Muscle of back (tissue), 11 donors: ENCODE data around the gene DIP2C. TPM values are rescaled to one million over a fixed set of nuclear protein-coding genes. Genes with fewer than 3 reads are reported as not detected.
"Not testable (repeated sequence)": the region's sequence is repeated elsewhere in the genome, so short reads cannot be mapped to it uniquely, and the experiment has no call there.

ENCODE experiments used
- DNase-seq, 3 donors: peaks; one replicate each; pipeline versions ENCODE4 v3.0.0 to v3.0.0-alpha.2; 2013
- polyA plus RNA-seq, 10 donors: library from polyadenylated mRNA; unstranded; fragments of 120-200 nt; gene quantifications; one replicate each; pipeline ENCODE4 v1.2.1, GENCODE V29; 2013; ENCODE audit not compliant: insufficient read length in 10 of 10

Gene DIP2C
- polyA plus RNA-seq, 10 donors, result 23.3 to 30.9 (median 25.9) TPM

GRCh38 chr10:359093-359492 is 330.4 kb downstream of the DIP2C start:
- DNase-seq, result peak in 1 of 3 donors; percentile 52

GRCh38 chr10:357201-357950 is 332.1 kb downstream of the DIP2C start:
- DNase-seq, result no peak

- no peak for DNase-seq
Measured at GRCh38 chr10:356452-356851, 333.0 kb downstream of the DIP2C start.

GRCh38 chr10:354901-355617 is 334.4 kb downstream of the DIP2C start:
- no peak for DNase-seq

- no peak for DNase-seq
Measured at GRCh38 chr10:352476-353235, 336.8 kb downstream of the DIP2C start.

GRCh38 chr10:351770-352334 is 337.6 kb downstream of the DIP2C start:
- DNase-seq, result no peak

GRCh38 chr10:350981-351501 is 338.4 kb downstream of the DIP2C start:
- DNase-seq, result no peak

- DNase-seq, result no peak
Measured at GRCh38 chr10:349081-349480, 340.4 kb downstream of the DIP2C start.

GRCh38 chr10:348456-348855 is 341.0 kb downstream of the DIP2C start:
- DNase-seq, result no peak

GRCh38 chr10:347774-348173 is 341.7 kb downstream of the DIP2C start:
- not testable (repeated sequence) for DNase-seq

- not testable (repeated sequence) for DNase-seq
Measured at GRCh38 chr10:347190-347589, 342.3 kb downstream of the DIP2C start.

GRCh38 chr10:344582-345200 is 344.8 kb downstream of the DIP2C start:
- no peak for DNase-seq

GRCh38 chr10:343231-344220 is 345.9 kb downstream of the DIP2C start:
- no peak for DNase-seq

GRCh38 chr10:341081-341740 is 348.3 kb downstream of the DIP2C start:
- no peak for DNase-seq

GRCh38 chr10:340646-341045 is 348.8 kb downstream of the DIP2C start:
- no peak for DNase-seq

GRCh38 chr10:339038-339391 is 350.5 kb downstream of the DIP2C start:
- DNase-seq, result no peak

- no peak for DNase-seq
Measured at GRCh38 chr10:338171-339037, 351.1 kb downstream of the DIP2C start.

- no peak for DNase-seq
Measured at GRCh38 chr10:336247-336646, 353.2 kb downstream of the DIP2C start.
